HepG2 (cell line): ENCODE results near the gene UNC13D.
"Not testable (repeated sequence)": the region's sequence is repeated elsewhere in the genome, so short reads cannot be mapped to it uniquely, and the experiment has no call there.

Experiments
- CHD4 ChIP-seq: fragments of 200-600 bp; sonication (generic); IDR thresholded peaks from 2 replicates; pipeline ENCODE4 v1.7.0; 2017; ENCODE audit warnings: mild to moderate bottlenecking, low read length, borderline replicate concordance
- HMG20A ChIP-seq: IDR thresholded peaks from 2 replicates; pipeline ENCODE4 v1.6.1; 2016; ENCODE audit warnings: borderline replicate concordance
- PHF8 ChIP-seq: sonication (generic); formaldehyde crosslinking; IDR thresholded peaks from 2 replicates; pipeline ENCODE4 v1.5.0; 2020; ENCODE audit warnings: missing genetic modification reagents
- TEAD2 ChIP-seq: sonication (generic); formaldehyde crosslinking; IDR thresholded peaks from 2 replicates; pipeline ENCODE4 v1.9.0; 2021; ENCODE audit warnings: missing genetic modification reagents
- ZBTB3 ChIP-seq: sonication (generic); formaldehyde crosslinking; IDR thresholded peaks from 2 replicates; pipeline ENCODE4 v1.4.0; 2020; ENCODE audit warnings: low read depth, mild to moderate bottlenecking, moderate library complexity, missing genetic modification reagents, borderline replicate concordance
- ZNF530 ChIP-seq: sonication (generic); formaldehyde crosslinking; IDR thresholded peaks from 2 replicates; pipeline ENCODE4 v1.5.0; 2020; ENCODE audit warnings: low read depth, mild to moderate bottlenecking, missing genetic modification reagents
- TF ChIP-seq, protein P1 (sequence below): sonication (generic); formaldehyde crosslinking; IDR thresholded peaks from 2 replicates; pipeline ENCODE4 v1.4.0; 2020; ENCODE audit warnings: mild to moderate bottlenecking, missing genetic modification reagents

DNA sequence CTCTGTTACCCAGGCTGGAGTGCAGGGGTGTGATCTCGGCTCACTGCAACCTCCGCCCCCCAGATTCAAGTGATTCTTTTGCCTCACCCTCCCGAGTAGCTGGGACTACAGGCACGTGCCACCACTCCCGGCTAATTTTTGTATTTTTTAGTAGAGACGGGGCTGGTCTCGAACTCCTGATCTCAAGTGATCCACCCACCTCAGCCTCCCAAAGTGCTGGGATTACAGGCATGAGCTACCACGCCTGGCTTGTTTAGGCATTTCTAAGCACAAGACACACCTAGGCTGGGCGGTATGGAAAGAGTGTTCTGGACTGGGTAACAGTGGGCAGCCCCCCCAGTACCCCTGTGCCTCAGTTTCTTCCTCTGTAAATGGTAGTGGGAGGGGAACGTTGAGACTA, 26.0 kb upstream of the UNC13D start:
- TF ChIP-seq, protein P1, sequence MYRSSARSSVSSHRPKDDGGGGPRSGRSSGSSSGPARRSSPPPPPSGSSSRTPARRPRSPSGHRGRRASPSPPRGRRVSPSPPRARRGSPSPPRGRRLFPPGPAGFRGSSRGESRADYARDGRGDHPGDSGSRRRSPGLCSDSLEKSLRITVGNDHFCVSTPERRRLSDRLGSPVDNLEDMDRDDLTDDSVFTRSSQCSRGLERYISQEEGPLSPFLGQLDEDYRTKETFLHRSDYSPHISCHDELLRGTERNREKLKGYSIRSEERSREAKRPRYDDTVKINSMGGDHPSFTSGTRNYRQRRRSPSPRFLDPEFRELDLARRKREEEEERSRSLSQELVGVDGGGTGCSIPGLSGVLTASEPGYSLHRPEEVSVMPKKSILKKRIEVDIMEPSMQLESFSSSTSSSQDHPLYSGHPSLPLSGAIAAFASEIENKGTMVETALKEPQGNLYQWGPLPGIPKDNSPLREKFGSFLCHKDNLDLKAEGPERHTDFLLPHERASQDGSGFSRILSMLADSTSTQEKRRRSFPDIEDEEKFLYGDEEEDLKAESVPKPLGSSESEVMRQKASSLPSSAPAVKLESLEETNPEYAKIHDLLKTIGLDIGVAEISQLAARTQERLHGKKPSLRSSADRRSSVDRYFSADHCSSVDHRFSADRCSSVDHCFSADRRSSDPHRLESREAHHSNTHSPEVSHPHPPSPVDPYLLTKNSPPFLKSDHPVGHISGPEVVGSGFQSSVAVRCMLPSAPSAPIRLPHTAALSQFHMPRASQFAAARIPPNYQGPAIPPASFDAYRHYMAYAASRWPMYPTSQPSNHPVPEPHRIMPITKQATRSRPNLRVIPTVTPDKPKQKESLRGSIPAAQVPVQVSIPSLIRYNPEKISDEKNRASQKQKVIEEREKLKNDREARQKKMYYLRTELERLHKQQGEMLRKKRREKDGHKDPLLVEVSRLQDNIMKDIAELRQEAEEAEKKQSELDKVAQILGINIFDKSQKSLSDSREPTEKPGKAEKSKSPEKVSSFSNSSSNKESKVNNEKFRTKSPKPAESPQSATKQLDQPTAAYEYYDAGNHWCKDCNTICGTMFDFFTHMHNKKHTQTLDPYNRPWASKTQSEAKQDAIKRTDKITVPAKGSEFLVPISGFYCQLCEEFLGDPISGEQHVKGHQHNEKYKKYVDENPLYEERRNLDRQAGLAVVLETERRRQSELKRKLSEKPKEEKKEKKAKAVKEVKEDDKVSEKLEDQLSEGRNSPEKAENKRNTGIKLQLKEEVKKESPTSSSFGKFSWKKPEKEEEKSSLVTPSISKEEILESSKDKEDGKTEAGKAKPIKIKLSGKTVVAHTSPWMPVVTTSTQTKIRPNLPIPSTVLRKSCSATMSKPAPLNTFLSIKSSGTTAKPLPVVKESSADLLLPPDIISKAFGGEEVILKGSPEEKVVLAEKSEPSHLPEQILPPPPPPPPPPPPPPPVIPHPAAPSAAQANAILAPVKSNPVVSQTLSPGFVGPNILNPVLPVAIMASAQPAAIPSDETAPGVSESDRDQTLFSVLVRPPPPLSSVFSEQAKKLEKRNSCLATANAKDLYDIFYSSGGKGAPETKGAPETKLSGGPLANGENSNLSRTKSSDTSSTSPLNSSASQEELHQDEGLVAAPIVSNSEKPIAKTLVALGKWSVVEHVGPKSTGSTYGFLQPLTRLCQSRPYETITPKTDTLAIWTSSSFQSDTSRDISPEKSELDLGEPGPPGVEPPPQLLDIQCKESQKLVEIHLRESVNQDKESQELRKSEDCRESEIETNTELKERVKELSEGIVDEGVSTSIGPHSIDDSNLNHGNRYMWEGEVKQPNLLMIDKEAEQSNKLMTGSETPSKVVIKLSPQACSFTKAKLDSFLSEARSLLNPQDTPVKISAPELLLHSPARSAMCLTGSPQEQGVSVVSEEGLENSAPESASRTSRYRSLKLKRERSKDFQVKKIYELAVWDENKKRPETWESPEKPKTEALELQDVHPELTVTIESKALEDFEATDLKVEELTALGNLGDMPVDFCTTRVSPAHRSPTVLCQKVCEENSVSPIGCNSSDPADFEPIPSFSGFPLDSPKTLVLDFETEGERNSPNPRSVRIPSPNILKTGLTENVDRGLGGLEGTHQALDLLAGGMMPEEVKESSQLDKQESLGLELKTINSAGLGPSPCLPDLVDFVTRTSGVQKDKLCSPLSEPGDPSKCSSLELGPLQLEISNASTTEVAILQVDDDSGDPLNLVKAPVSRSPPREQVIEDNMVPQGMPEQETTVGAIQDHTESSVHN (CRISPR knock-in tag), result not testable (repeated sequence)
- TF ChIP-seq HMG20A (CRISPR knock-in tag); ZBTB3; PHF8 (CRISPR knock-in tag); ZNF530; TEAD2; CHD4: not testable (repeated sequence)
